GDM1 (cell line): ENCODE results near the gene FIBP.

Experiments
- DNase-seq: peaks from one replicate; lab custom pipeline; 2025; lab: John Stamatoyannopoulos, UW

Gene FIBP

GRCh38 chr11:65844231-65844872 lies 43.9 kb downstream of the FIBP start:
- no peak for DNase-seq

- no peak for DNase-seq
Measured at GRCh38 chr11:65843811-65844210, 44.5 kb downstream of the FIBP start.

DNA sequence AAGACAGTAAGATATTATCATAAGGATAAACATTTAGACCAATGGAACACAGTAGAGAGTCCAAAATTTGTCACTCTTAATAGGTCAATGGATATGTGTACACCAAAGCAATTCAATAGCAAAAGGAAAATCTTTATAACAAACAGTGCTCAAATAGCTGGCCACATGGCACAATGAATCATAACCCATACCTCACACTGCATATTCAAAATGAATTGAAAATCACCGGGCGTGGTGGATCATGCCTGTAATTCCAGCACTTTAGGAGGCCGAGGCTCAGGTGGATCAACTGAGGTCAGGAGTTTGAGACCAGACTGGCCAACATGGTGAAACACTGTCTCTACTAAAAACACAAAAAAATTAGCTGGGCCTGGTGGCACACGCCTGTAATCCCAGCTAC lies 46.1 kb downstream of the FIBP start:
- DNase-seq: no peak

DNA sequence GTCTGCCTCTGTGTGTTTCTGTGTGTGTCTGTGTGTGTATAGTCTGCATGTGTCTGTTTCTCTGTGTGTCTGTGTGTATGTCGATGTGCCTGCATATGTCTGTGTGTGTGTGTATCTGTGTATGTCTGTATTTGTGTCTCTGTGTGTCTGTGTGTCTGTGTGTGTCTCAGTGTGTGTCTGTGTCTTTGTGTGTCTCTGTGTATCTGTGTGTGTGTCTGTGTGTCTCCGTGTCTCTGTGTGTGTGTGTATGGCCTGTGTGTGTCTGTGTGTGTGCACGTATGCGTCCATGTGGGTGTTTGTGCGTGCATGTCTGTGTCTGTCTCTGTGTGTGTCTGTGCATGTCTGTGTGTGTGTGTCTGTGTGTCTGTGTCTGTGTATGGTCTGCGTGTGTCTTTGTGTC lies 54.1 kb downstream of the FIBP start:
- DNase-seq: no peak
